NCI-H2196 (cell line): Measurements from ENCODE around the gene HIRA.
A peak's percentile ranks its signal among the peaks of the same experiment; 100 is the strongest.

Source experiments
- DNase-seq: peaks from one replicate; lab custom pipeline; 2025; ENCODE audit not compliant: unreplicated experiment; lab: John Stamatoyannopoulos, UW

Gene HIRA

DNA sequence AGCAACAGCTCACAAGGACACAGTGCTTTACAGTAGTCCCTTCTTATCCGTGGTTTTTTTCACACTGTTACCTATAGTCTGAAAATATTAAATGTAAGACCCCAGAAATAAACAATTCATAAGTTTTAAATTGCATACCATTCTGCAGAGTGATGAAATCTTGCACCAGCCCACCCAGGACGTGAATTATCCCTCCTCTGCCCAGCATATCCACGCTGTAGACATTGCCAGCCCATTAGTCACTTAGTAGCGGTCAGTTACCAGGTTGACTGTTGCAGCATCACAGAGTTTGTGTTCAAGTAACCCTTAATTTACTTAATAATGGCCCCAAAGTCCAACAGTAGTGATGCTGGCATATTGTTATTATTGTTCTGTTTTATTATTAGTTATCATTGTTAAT, 143.6 kb downstream of the HIRA start:
- DNase-seq = no peak

DNA sequence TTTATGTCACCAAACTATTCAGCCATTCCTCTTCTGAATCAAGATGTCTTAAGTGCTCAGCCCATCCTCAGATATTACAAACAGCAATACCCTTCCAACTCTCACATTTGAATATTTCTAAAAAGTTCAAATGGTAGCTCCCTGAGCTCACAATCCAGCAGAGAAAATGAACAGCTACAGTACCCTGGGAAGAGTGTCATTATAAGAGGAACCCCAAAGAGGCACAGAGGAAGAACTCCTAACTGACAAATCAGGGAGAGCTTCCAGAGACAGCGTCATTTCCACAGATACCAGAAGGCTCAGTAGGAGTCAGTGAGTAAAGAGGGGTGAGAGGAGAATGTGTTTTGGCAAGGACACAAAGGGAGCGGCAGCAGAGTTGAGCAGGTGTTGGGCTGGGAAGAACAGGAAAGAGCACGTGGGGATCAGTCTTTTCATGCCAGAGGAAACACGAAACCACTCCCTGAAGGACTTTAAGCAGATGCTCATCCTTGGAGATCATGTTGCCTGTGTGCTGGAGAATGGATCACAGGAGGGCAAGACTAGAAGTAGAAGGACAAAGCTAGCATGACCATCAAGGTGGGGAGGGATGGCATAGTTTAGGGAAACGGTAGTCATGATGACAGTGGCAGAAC, 144.3 kb downstream of the HIRA start:
- peak; percentile 92 for DNase-seq

- no peak for DNase-seq
Measured at GRCh38 chr22:19285831-19286230, 145.7 kb downstream of the HIRA start.
